Diencephalon (tissue), 1 donor: ENCODE results near the gene LLGL1. TPM values are rescaled to one million over a fixed set of nuclear protein-coding genes. Genes with fewer than 3 reads are reported as not detected.

Experiments used
- total RNA-seq: library from RNA; depleted of rRNA; stranded (reverse); fragments of >200 nt; gene quantifications from one replicate; pipeline ENCODE4 v1.2.3, GENCODE V29; 2014

The LLGL1 gene
- total RNA-seq = 46.4 TPM

GRCh38 chr17:18225121-18225641, at the start of gene LLGL1:
Gene LLGL1 (plus strand): TSS chr17:18225635. CDS start chr17:18225683, 48 bp downstream.

GRCh38 chr17:18183334-18184142, 41.9 kb upstream of the LLGL1 start, which contains the start of gene ALKBH5:
Gene ALKBH5 (plus strand): TSS chr17:18183828. CDS start chr17:18184244, 416 bp downstream.

GRCh38 chr17:18258356-18259038, 33.1 kb downstream of the LLGL1 start, which contains the start of gene FLII:
Gene FLII (minus strand): TSS chr17:18258738. CDS start chr17:18258690, 48 bp downstream.

DNA sequence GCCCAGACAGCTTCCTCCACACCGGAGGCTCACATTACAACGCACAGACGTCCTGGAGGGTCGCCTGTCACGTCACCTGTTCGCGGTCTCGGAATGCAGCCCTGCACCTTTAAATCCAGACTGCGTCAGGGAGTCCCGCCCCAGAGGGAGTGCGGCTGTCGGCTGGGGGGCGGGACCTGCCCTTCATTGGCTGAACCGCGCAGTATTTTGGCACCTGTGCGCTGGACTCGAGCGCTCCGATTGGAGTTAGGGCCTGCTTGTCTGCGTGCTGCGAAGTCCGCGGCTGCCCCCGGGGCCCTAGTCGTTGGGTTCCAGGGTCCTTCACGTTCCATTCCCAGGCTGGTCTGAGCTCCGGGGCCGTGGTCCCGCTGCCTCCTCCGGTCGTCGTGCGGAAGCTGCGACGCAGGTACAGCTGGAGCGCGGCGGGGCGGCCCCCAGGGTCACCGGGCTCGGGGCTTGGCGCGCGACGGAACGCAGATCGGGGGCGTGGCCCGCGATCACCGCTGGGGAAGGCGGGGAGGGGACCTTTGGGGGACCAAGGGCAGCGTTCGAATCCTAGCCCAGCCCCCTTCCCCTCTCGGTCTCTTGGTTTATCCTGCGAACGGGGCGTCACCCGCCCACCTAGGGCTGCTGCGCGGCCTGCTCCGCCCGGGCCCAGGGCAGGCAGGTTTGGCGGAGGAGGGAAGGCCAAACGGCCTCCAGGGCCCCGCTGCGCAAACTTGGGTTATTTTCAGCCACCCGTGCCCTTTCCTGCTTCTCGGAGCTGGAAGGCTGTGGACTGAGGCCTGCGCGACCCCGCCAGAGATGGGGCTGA, 35.1 kb downstream of the LLGL1 start, which contains the start of gene MIEF2:
MIEF2 (plus strand) TSS at position 331 of the 814 bp plus-strand sequence. CDS start 2,059 bp downstream, outside the sequence.

Other genes starting within 250 kb of the LLGL1 start
- gene ATPAF2, start 186.5 kb upstream of the LLGL1 start, total RNA-seq = 33.9 TPM
- gene GID4, start 186.2 kb upstream of the LLGL1 start, total RNA-seq = 11.1 TPM
- 18.5 TPM for gene DRG2, start 137.7 kb upstream of the LLGL1 start, total RNA-seq
- 2.5 TPM for gene MYO15A, start 116.9 kb upstream of the LLGL1 start, total RNA-seq
- gene ALKBH5, start 41.8 kb upstream of the LLGL1 start, total RNA-seq = 84.2 TPM
- 63.9 TPM for gene FLII, start 33.1 kb downstream of the LLGL1 start, total RNA-seq
- gene MIEF2, start 35.0 kb downstream of the LLGL1 start, total RNA-seq = 21.7 TPM
- 32.5 TPM for gene TOP3A, start 89.4 kb downstream of the LLGL1 start, total RNA-seq
- 14.5 TPM for gene SMCR8, start 89.7 kb downstream of the LLGL1 start, total RNA-seq
- gene SHMT1, start 137.9 kb downstream of the LLGL1 start, total RNA-seq = 5.5 TPM
- gene EVPLL, start 152.1 kb downstream of the LLGL1 start, total RNA-seq = 0.69 TPM